Right cardiac atrium (tissue), 5 donors: ENCODE data around the gene RNU5B-1. TPM values are rescaled to one million over a fixed set of nuclear protein-coding genes. Genes with fewer than 3 reads are reported as not detected.

Experiments
- ATAC-seq, 2 donors: fragments of 200-7000 bp; cut with Tn5 transposase; one replicate each; pipeline versions ENCODE4 v1.8.0 to v1.9.1; 2020; ENCODE audit warnings: moderate library complexity in 2 of 2, mild to moderate bottlenecking in 1 of 2
- DNase-seq, 3 donors: peaks; one replicate each; pipeline ENCODE4 v3.0.0-alpha.2; 2020
- H3K27ac ChIP-seq: one replicate; pipeline ENCODE4 v1.5.1; 2013; ENCODE audit warnings: mild to moderate bottlenecking, low read length, control low read depth, moderate library complexity
- H3K27me3 ChIP-seq: one replicate; pipeline ENCODE4 v1.6.1; 2013; ENCODE audit not compliant: control insufficient read depth, insufficient read depth
- H3K4me1 ChIP-seq: one replicate; pipeline ENCODE4 v1.6.1; 2013; ENCODE audit warnings: low read length; ENCODE audit not compliant: control insufficient read depth, insufficient read depth
- H3K4me3 ChIP-seq: one replicate; pipeline ENCODE4 v1.5.1; 2013; ENCODE audit warnings: low read length, control low read depth
- H3K9me3 ChIP-seq: one replicate; pipeline ENCODE4 v1.6.1; 2013; ENCODE audit warnings: low read length; ENCODE audit not compliant: control insufficient read depth
- WGBS: extraction: QIAGEN DNeasy Blood & Tissue Kit; methylation state at CpG from one replicate; pipeline ENCODE4 v1.1.7; 2013; 5-methylcytosine and 5-hydroxymethylcytosine counted together
- intact Hi-C, 4 donors: fragments of 100-400 bp; cut with DNase I; formaldehyde crosslinking; loops; one replicate each; pipeline versions ENCODE4 v1.11.0 to v1.14.0; 2022 to 2023
- polyA plus RNA-seq: library from polyadenylated mRNA; stranded (reverse); fragments of 200-250 nt; gene quantifications from one replicate; pipeline ENCODE4 v1.2.3, GENCODE V29; 2013
- total RNA-seq, 4 donors: library from RNA; stranded (reverse); fragmentation: NEBNext Ultra II Directional; extraction: Animal tissue kit (Norgen Biotek cat#: 25700); gene quantifications; one replicate each; pipeline ENCODE4 v1.2.1, GENCODE V29; 2021
- donor health status: healthy with polysubstance abuse.
- donor health status: DM: no; HTN: yes; CAD: no.
- donor health status: DM: no; HTN: no; CAD: no.
- donor health status: DM: no; HTN: yes; CAD: no; lungs with severe emphysema.
- donor health status: DM: yes; HTN: yes; CAD: no.

Gene RNU5B-1
- total and polyA plus RNA-seq, 5 donors, result 16.9 to 71.0 (median 42.7) TPM; not detected in 1

- intact Hi-C loops, result no loop called here
- ATAC-seq, result no peak
- DNase-seq, result no peak
- Histone ChIP-seq H3K27ac (no peak overlapping the region), H3K27me3 (no peaks in the 10 kb centered on the region), H3K4me3 (no peak overlapping the region), H3K4me1 (no peaks in the 10 kb centered on the region), H3K9me3 (no peaks in the 10 kb centered on the region)
- 91% methylated on average over 21 of the region's 21 CpGs for WGBS
Observed at GRCh38 chr15:65328506-65329287, 24.2 kb downstream of the RNU5B-1 start.

- Histone ChIP-seq H3K27me3 (no peaks in the 10 kb centered on the region), H3K4me1 (no peaks in the 10 kb centered on the region), H3K9me3 (no peaks in the 10 kb centered on the region), H3K27ac (no peak overlapping the region), H3K4me3 (no peak overlapping the region)
- no peak for DNase-seq
- ATAC-seq, result no peak
- intact Hi-C loops, result no loop called here
- WGBS, result 94% methylated on average over 21 of the region's 21 CpGs
Observed at GRCh38 chr15:65329288-65329983, 25.0 kb downstream of the RNU5B-1 start.

- intact Hi-C loops, result no loop called here
- ATAC-seq (no peak), DNase-seq (no peak)
- WGBS, result 89% methylated on average over 18 of the region's 18 CpGs
- H3K4me1 ChIP-seq, result no peaks in the 10 kb centered on the region
- no peak overlapping the region for H3K27ac ChIP-seq
- no peaks in the 10 kb centered on the region for H3K9me3 ChIP-seq
- H3K4me3 ChIP-seq, result no peak overlapping the region
- H3K27me3 ChIP-seq, result no peaks in the 10 kb centered on the region
Observed at GRCh38 chr15:65329984-65330735, 25.7 kb downstream of the RNU5B-1 start.

- intact Hi-C loops, result no loop called here
- ATAC-seq (no peak), DNase-seq (no peak)
- no peaks in the 10 kb centered on the region for H3K9me3 ChIP-seq
- 93% methylated on average over 22 of the region's 22 CpGs for WGBS
- H3K4me3 ChIP-seq, result no peak overlapping the region
- no peaks in the 10 kb centered on the region for H3K27me3 ChIP-seq
- no peak overlapping the region for H3K27ac ChIP-seq
- no peaks in the 10 kb centered on the region for H3K4me1 ChIP-seq
Observed at GRCh38 chr15:65330934-65331645, 26.6 kb downstream of the RNU5B-1 start.

GRCh38 chr15:65331811-65332210 is 27.3 kb downstream of the RNU5B-1 start:
- intact Hi-C loops, result no loop called here
- no peaks in the 10 kb centered on the region for H3K4me1 ChIP-seq
- DNase-seq (no peak), ATAC-seq (no peak)
- no peak overlapping the region for H3K4me3 ChIP-seq
- WGBS, result 80% methylated on average over 7 of the region's 7 CpGs
- H3K9me3 ChIP-seq, result no peaks in the 10 kb centered on the region
- H3K27me3 ChIP-seq, result no peaks in the 10 kb centered on the region
- no peak overlapping the region for H3K27ac ChIP-seq

- no peak for ATAC-seq
- no peak overlapping the region for H3K4me3 ChIP-seq
- 91% methylated on average over 31 of the region's 31 CpGs for WGBS
- no peaks in the 10 kb centered on the region for H3K9me3 ChIP-seq
- no peaks in the 10 kb centered on the region for H3K27me3 ChIP-seq
- no peaks in the 10 kb centered on the region for H3K4me1 ChIP-seq
- intact Hi-C loops, result no loop called here
- DNase-seq, result no peak
- no peak overlapping the region for H3K27ac ChIP-seq
Observed at GRCh38 chr15:65332391-65333147, 28.1 kb downstream of the RNU5B-1 start.

- Histone ChIP-seq H3K4me3 (no peak overlapping the region), H3K27me3 (no peaks in the 10 kb centered on the region), H3K9me3 (no peaks in the 10 kb centered on the region), H3K27ac (no peak overlapping the region), H3K4me1 (no peaks in the 10 kb centered on the region)
- intact Hi-C loops, result no loop called here
- 84% methylated on average over 16 of the region's 16 CpGs for WGBS
- no peak for DNase-seq
- no peak for ATAC-seq
Observed at GRCh38 chr15:65333148-65333820, 28.8 kb downstream of the RNU5B-1 start.

- no peaks in the 10 kb centered on the region for H3K27me3 ChIP-seq
- ATAC-seq (no peak), DNase-seq (no peak)
- no peaks in the 10 kb centered on the region for H3K9me3 ChIP-seq
- intact Hi-C loops, result no loop called here
- H3K27ac ChIP-seq, result no peak overlapping the region
- H3K4me1 ChIP-seq, result no peaks in the 10 kb centered on the region
- 69% methylated on average over 5 of the region's 5 CpGs for WGBS
- H3K4me3 ChIP-seq, result no peak overlapping the region
Observed at GRCh38 chr15:65333856-65334255, 29.4 kb downstream of the RNU5B-1 start.

GRCh38 chr15:65334586-65335231 is 30.2 kb downstream of the RNU5B-1 start:
- intact Hi-C loops, result no loop called here
- WGBS, result 71% methylated on average over 20 of the region's 20 CpGs
- ATAC-seq, result no peak

More at GRCh38 chr15:65334586-65335231, 30.2 kb downstream of the RNU5B-1 start:
- H3K4me3 ChIP-seq, result no peak overlapping the region
- H3K27me3 ChIP-seq, result no peaks in the 10 kb centered on the region
- H3K9me3 ChIP-seq, result no peaks in the 10 kb centered on the region
- DNase-seq, result no peak
- no peaks in the 10 kb centered on the region for H3K4me1 ChIP-seq
- no peak overlapping the region for H3K27ac ChIP-seq
